HFF-Myc (cell line): Measurements from ENCODE around the gene GRID1.

ENCODE experiments used
- DNase-seq: peaks from one replicate; pipeline ENCODE4 v3.0.0-alpha.2; 2011; ENCODE audit warnings: low read depth; ENCODE audit errors: extremely low read depth
- H3K4me3 ChIP-seq: replicated peaks from 2 replicates; pipeline ENCODE4 v1.5.1; 2011; ENCODE audit warnings: low read depth, mild to moderate bottlenecking, control low read depth, low read length
- TF ChIP-seq, protein P1 (sequence below): IDR thresholded peaks from 2 replicates; pipeline ENCODE4 v1.5.1; 2012; ENCODE audit warnings: mild to moderate bottlenecking, low read depth, low read length, control low read depth; ENCODE audit errors: missing control alignments

The GRID1 gene

DNA sequence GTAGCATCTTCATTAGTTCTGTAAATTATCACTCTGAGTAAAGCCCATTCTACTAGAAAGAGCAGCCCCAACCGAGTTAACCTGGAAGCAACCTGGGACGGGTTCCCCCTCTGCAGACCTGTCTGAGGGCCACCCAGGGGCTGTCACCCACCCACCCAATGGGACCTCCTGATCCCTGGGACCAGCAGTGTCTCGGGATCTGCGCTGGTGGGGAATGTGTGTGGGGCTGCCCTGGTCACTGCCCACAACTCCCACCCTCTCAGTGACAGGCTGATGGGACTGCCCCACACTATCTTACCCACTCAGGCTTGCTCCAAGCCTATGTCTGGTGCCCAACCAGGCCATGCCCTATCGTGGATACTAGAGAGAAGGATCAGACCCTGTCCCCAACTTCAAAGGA lies 215.0 kb downstream of the GRID1 start:
- DNase-seq = no peak
- no peak overlapping the region for H3K4me3 ChIP-seq
- TF ChIP-seq, protein P1, sequence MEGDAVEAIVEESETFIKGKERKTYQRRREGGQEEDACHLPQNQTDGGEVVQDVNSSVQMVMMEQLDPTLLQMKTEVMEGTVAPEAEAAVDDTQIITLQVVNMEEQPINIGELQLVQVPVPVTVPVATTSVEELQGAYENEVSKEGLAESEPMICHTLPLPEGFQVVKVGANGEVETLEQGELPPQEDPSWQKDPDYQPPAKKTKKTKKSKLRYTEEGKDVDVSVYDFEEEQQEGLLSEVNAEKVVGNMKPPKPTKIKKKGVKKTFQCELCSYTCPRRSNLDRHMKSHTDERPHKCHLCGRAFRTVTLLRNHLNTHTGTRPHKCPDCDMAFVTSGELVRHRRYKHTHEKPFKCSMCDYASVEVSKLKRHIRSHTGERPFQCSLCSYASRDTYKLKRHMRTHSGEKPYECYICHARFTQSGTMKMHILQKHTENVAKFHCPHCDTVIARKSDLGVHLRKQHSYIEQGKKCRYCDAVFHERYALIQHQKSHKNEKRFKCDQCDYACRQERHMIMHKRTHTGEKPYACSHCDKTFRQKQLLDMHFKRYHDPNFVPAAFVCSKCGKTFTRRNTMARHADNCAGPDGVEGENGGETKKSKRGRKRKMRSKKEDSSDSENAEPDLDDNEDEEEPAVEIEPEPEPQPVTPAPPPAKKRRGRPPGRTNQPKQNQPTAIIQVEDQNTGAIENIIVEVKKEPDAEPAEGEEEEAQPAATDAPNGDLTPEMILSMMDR = no peak

DNA sequence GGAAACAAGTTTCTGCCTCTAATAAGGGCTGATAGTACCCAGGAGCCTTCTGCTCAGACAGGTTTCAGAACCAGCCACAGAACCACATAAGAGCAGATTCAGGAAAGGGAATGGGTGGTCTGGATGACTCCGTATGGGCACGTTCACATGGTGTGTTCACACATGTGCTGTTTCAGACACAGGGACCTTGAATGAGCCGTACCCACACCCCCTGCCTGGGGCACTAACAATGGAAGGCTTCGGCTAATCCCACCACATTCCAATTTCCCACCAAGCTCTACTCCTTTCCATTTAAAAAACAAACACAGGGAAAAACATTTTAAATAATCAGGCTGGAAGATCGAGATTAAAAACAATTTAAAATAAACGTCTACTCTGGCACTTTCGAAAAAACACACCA lies 217.3 kb downstream of the GRID1 start:
- TF ChIP-seq, protein P1 = no peak
- no peak for DNase-seq
- no peak overlapping the region for H3K4me3 ChIP-seq

GRCh38 chr10:86148117-86148516 lies 218.5 kb downstream of the GRID1 start:
- no peak for DNase-seq
- no peak overlapping the region for H3K4me3 ChIP-seq
- TF ChIP-seq, protein P1 = no peak

- no peak for DNase-seq
- no peak overlapping the region for H3K4me3 ChIP-seq
- TF ChIP-seq, protein P1 = no peak
Measured at GRCh38 chr10:86144301-86144700, 222.3 kb downstream of the GRID1 start.

DNA sequence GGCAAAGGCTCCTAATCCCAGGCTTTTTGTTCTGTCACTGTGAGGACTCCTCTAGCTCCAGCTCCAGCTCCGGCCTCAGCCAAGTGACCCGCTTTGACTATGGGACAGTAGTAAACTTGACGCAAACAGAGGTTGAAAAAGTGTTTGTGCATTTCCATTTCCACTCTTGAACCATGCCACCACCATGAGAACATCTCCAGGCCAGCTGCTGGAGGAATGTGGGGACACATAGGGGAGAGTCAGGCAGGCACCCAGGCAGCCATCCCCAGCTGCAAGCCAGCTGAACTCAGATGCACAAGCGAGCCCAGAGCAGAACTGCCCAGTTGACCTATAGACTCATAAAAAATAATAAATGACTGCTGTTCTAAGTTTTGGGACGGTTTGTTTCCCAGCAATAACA lies 224.7 kb downstream of the GRID1 start:
- DNase-seq = no peak
- TF ChIP-seq, protein P1 = no peak
- H3K4me3 ChIP-seq = no peak overlapping the region

DNA sequence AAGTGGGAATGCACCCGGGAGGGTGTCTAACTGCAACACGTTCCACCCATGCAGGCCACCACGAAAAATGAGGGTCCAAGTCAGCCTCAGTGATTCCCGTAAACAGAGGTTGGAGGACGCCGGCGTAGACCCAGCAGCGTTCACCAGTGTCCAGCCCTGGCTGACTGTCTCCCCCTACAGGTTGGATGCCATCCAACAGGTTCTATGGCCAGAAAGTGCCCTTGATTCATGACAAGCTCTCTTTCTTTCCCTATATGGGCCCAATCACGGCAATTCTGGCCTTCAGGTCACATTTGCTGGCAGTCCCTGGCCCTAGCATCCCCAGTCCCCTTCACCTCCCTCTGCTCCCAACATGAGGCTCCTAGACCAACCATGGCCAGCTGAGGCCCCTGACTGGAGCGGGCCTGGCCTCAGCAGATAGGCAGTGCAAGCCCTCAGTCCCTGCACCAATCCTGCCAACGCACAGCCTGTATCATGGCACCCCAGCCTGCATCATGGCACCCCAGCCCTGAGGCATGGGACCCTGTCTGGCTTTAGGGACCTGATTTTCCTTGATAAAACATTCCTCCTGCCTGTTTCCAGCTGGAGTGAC lies 227.4 kb downstream of the GRID1 start:
- DNase-seq = no peak
- TF ChIP-seq, protein P1 = no peak
- H3K4me3 ChIP-seq = no peak overlapping the region

DNA sequence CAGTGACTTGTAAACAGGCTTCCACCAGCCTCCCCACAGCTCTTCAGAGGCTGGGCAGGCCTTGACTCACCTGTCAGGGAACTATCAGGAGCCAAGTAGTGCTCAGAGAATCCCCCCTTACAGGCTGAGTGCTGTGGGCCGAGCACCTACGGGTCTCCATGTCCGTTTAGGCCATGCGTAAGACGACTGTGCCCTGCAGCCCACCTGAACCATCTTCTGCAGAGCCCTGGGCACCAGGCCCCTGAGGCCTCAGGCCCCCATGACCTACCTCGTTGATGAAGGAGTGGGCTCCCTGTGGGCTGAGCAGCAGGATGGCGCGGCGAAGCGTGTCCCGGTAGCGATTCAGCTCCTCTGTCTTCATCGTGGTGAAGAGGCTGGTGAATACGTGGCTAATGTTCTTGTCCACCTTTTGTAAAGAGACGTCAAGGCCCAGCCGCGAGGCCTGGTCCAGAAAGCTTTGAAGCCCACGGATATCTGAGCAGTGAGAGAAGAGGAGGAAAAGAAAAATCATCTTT lies 228.0 kb downstream of the GRID1 start:
- TF ChIP-seq, protein P1 = no peak
- DNase-seq = no peak
- H3K4me3 ChIP-seq = no peak overlapping the region
